Left ventricle myocardium inferior (tissue), 1 donor: Measurements from ENCODE around the gene PLCL2. TPM values are rescaled to one million over a fixed set of nuclear protein-coding genes. Genes with fewer than 3 reads are reported as not detected.

Experiments used
- DNase-seq: peaks from one replicate; pipeline ENCODE4 v3.0.0-alpha.2; 2020
- H3K27ac ChIP-seq: fragments of 200-600 bp; replicated peaks from 2 replicates; pipeline ENCODE4 v1.8.0; 2021
- H3K27me3 ChIP-seq: fragments of 200-600 bp; 2 replicates; pipeline ENCODE4 v1.8.0; 2021; ENCODE audit warnings: low read depth
- H3K36me3 ChIP-seq: fragments of 200-600 bp; 2 replicates; pipeline ENCODE4 v1.8.0; 2021
- H3K4me1 ChIP-seq: fragments of 200-600 bp; 2 replicates; pipeline ENCODE4 v1.8.0; 2021
- H3K4me3 ChIP-seq: fragments of 200-600 bp; 2 replicates; pipeline ENCODE4 v1.8.0; 2021; ENCODE audit warnings: mild to moderate bottlenecking, moderate library complexity
- H3K9me3 ChIP-seq: fragments of 200-600 bp; replicated peaks from 2 replicates; pipeline ENCODE4 v1.8.0; 2021
- intact Hi-C: fragments of 100-400 bp; cut with micrococcal nuclease; formaldehyde crosslinking; loops from one replicate; pipeline ENCODE4 v1.11.0; 2022
- total RNA-seq: library from RNA; stranded (reverse); fragmentation: NEBNext Ultra II Directional; extraction: Animal tissue kit (Norgen Biotek cat#: 25700); gene quantifications from one replicate; pipeline ENCODE4 v1.2.1, GENCODE V29; 2021
- TF ChIP-seq, protein P1 (sequence below): fragments of 200-600 bp; IDR thresholded peaks from 2 replicates; pipeline ENCODE4 v1.8.0; 2021; ENCODE audit warnings: antibody characterized with exemption, mild to moderate bottlenecking, borderline replicate concordance
- donor health status: DM: no; HTN: yes; CAD: no; lungs with severe emphysema.

PLCL2 gene
- total RNA-seq, 1 donor from 2014 or later: 48.1 TPM

GRCh38 chr3:17061005-17061404 is 176.2 kb downstream of the PLCL2 start:
- Histone ChIP-seq H3K27ac (no peak overlapping the region), H3K27me3 (no peaks in the 10 kb centered on the region), H3K36me3 (no peaks in the 10 kb centered on the region), H3K4me3 (no peak overlapping the region), H3K4me1 (peaks cover 59% of the 10 kb centered on the region), H3K9me3 (no peaks in the 10 kb centered on the region)
- no peak for DNase-seq
- intact Hi-C loops: no loop called here
- TF ChIP-seq, protein P1, sequence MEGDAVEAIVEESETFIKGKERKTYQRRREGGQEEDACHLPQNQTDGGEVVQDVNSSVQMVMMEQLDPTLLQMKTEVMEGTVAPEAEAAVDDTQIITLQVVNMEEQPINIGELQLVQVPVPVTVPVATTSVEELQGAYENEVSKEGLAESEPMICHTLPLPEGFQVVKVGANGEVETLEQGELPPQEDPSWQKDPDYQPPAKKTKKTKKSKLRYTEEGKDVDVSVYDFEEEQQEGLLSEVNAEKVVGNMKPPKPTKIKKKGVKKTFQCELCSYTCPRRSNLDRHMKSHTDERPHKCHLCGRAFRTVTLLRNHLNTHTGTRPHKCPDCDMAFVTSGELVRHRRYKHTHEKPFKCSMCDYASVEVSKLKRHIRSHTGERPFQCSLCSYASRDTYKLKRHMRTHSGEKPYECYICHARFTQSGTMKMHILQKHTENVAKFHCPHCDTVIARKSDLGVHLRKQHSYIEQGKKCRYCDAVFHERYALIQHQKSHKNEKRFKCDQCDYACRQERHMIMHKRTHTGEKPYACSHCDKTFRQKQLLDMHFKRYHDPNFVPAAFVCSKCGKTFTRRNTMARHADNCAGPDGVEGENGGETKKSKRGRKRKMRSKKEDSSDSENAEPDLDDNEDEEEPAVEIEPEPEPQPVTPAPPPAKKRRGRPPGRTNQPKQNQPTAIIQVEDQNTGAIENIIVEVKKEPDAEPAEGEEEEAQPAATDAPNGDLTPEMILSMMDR: no peak

- Histone ChIP-seq H3K4me1 (peaks cover 60% of the 10 kb centered on the region), H3K9me3 (no peaks in the 10 kb centered on the region), H3K36me3 (peaks cover 1% of the 10 kb centered on the region), H3K4me3 (no peak overlapping the region), H3K27me3 (no peaks in the 10 kb centered on the region), H3K27ac (peak overlapping the region; percentile 47)
- no peak for DNase-seq
- intact Hi-C loops: no loop called here
- TF ChIP-seq, protein P1: no peak
Measured at GRCh38 chr3:17062736-17063135, 178.0 kb downstream of the PLCL2 start.

- H3K4me3 ChIP-seq: no peak overlapping the region
- TF ChIP-seq, protein P1: no peak
- no peak for DNase-seq
Measured at GRCh38 chr3:17063596-17063995, 178.8 kb downstream of the PLCL2 start.

DNA sequence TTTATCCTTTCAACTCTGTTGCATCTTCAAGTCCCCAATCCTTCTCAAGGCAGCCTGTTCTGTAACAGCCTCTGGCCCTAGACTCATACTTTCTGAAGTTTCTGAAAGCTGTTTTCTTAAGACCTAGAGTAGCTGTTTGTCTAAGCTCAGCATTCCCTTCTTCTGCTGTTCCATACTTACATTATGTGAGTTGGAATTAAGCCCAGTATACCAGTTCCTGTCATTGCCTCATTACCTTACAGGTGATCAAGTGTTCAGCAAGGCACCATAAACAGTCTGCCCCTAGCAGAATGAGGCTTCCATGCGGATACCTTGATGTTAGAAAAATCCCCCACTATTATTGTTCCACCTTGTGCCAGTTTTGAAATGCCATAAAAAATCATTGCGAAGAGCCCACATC is 180.6 kb downstream of the PLCL2 start:
- H3K27me3 ChIP-seq: no peaks in the 10 kb centered on the region
- H3K4me3 ChIP-seq: no peak overlapping the region
- TF ChIP-seq, protein P1: no peak
- intact Hi-C loops: no loop called here
- DNase-seq: no peak
- peaks cover 18% of the 10 kb centered on the region for H3K36me3 ChIP-seq
- no peak overlapping the region for H3K27ac ChIP-seq
- no peaks in the 10 kb centered on the region for H3K9me3 ChIP-seq
- peaks cover 66% of the 10 kb centered on the region for H3K4me1 ChIP-seq

More at GRCh38 chr3:17063596-17063995, 178.8 kb downstream of the PLCL2 start:
- Histone ChIP-seq H3K36me3 (peaks cover 10% of the 10 kb centered on the region), H3K9me3 (no peaks in the 10 kb centered on the region), H3K27ac (no peak overlapping the region), H3K4me1 (peaks cover 63% of the 10 kb centered on the region), H3K27me3 (no peaks in the 10 kb centered on the region)
- intact Hi-C loops: no loop called here

DNA sequence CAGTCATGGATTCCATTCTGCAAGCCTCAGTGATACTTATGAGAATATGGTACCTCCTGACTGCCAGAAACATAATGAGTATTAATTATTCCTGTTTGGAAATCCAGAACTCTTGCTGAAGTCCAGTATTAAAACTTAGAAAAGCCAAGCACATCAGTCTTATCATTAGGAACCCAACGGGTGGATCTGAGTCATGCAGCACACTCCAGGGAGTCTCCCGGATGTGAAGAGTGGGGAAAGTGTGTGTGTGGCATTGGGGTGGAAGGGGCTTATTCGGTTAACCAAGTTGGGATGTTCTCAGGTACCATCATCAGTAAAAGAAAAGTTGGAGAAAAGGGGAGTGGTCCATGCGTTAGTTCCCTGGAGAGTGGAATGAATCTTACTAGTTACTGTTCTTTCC is 181.1 kb downstream of the PLCL2 start:
- H3K4me1 ChIP-seq: peaks cover 66% of the 10 kb centered on the region
- H3K27me3 ChIP-seq: no peaks in the 10 kb centered on the region
- H3K4me3 ChIP-seq: no peak overlapping the region
- intact Hi-C loops: no loop called here
- TF ChIP-seq, protein P1: no peak
- no peaks in the 10 kb centered on the region for H3K9me3 ChIP-seq
- no peak overlapping the region for H3K27ac ChIP-seq
- peaks cover 18% of the 10 kb centered on the region for H3K36me3 ChIP-seq
- no peak for DNase-seq
